K562 (cell line): ENCODE measurements around the gene MED16. TPM values are rescaled to one million over a fixed set of nuclear protein-coding genes. Genes with fewer than 3 reads are reported as not detected.
A peak's percentile ranks its signal among the peaks of the same experiment; 100 is the strongest.

Experiments
- ARID1B ChIP-seq: fragments of 450-650 bp; IDR thresholded peaks from 2 replicates; pipeline ENCODE4 v1.6.1; 2016; ENCODE audit warnings: antibody characterized with exemption, mild to moderate bottlenecking, inconsistent platforms
- CSDE1 ChIP-seq, 2 experiments: fragments of 450-650 bp; IDR thresholded peaks; 2 replicates each; pipeline ENCODE4 v1.6.1; 2016; ENCODE audit warnings: mild to moderate bottlenecking in 1 of 2
- HDAC2 ChIP-seq: fragments of 450-650 bp; IDR thresholded peaks from 2 replicates; pipeline ENCODE4 v1.6.1; 2016; ENCODE audit warnings: mild to moderate bottlenecking
- KDM4B ChIP-seq, 2 experiments: fragments of 450-650 bp in 1 of 2; sonication (generic) in 1 of 2; IDR thresholded peaks; 2 replicates each; pipeline ENCODE4 v1.6.1; 2016 to 2017; ENCODE audit warnings: borderline replicate concordance in 2 of 2, antibody characterized with exemption in 1 of 2, low read depth in 1 of 2, mild to moderate bottlenecking in 1 of 2
- KLF16 ChIP-seq: IDR thresholded peaks from 2 replicates; pipeline ENCODE4 v1.6.1; 2016; ENCODE audit warnings: antibody characterized with exemption
- MAZ ChIP-seq, 2 experiments: fragments of 450-650 bp in 1 of 2; sonication (generic) in 1 of 2; formaldehyde crosslinking; IDR thresholded peaks in 1 of 2; conservative IDR thresholded peaks in 1 of 2; 2 replicates each; pipeline versions ENCODE4 v1.4.0 to v1.5.0; 2020; ENCODE audit warnings: mild to moderate bottlenecking in 1 of 2, missing genetic modification reagents in 1 of 2
- MCM7 ChIP-seq, 2 experiments: fragments of 450-650 bp; IDR thresholded peaks; 2 replicates each; pipeline ENCODE4 v1.6.1; 2016 to 2018
- MIER1 ChIP-seq: fragments of 450-650 bp; IDR thresholded peaks from 2 replicates; pipeline ENCODE4 v1.6.1; 2016; ENCODE audit warnings: antibody characterized with exemption, mild to moderate bottlenecking, low read depth
- MXI1 ChIP-seq: IDR thresholded peaks from 2 replicates; pipeline ENCODE4 v1.6.1; 2011; ENCODE audit warnings: low read depth, mild to moderate bottlenecking, improper control_type of control experiment, low read length
- NCOA6 ChIP-seq: fragments of 450-650 bp; IDR thresholded peaks from 2 replicates; pipeline ENCODE4 v1.6.1; 2017; ENCODE audit warnings: mild to moderate bottlenecking
- NR1H2 ChIP-seq: sonication (generic); formaldehyde crosslinking; IDR thresholded peaks from 2 replicates; pipeline ENCODE4 v1.4.0; 2020; ENCODE audit warnings: mild to moderate bottlenecking, missing genetic modification reagents
- NRF1 ChIP-seq, 2 experiments: fragments of 450-650 bp; IDR thresholded peaks in 1 of 2; conservative IDR thresholded peaks in 1 of 2; 2 replicates each; pipeline ENCODE4 v1.6.1; 2014; ENCODE audit warnings: mild to moderate bottlenecking in 2 of 2
- SETDB1 ChIP-seq: IDR thresholded peaks from one replicate; pipeline ENCODE4 v1.6.1; 2012; ENCODE audit warnings: low read length, control low read depth, inconsistent platforms
- SREBF1 ChIP-seq: fragments of 150-350 bp; IDR thresholded peaks from 2 replicates; pipeline ENCODE4 v1.6.1; 2014; ENCODE audit warnings: antibody characterized with exemption, low read depth, low read length, borderline replicate concordance
- SREBF2 ChIP-seq: sonication (generic); formaldehyde crosslinking; IDR thresholded peaks from 2 replicates; pipeline ENCODE4 v1.4.0; 2020; ENCODE audit warnings: mild to moderate bottlenecking, missing genetic modification reagents
- THRAP3 ChIP-seq: fragments of 450-650 bp; IDR thresholded peaks from 2 replicates; pipeline ENCODE4 v1.6.1; 2016; ENCODE audit warnings: mild to moderate bottlenecking, inconsistent platforms, borderline replicate concordance
- TSHZ1 ChIP-seq: fragments of 250-450 bp; sonication (Bioruptor Pico); IDR thresholded peaks from 2 replicates; pipeline ENCODE4 v1.4.0; 2020; ENCODE audit warnings: mild to moderate bottlenecking, moderate library complexity
- ZNF584 ChIP-seq: fragments of 200-800 bp; sonication (Bioruptor generic); IDR thresholded peaks from 2 replicates; pipeline ENCODE4 v1.6.1; 2016; ENCODE audit warnings: low read depth, mild to moderate bottlenecking, missing genetic modification characterization, missing compliant biosample characterization
- polyA plus RNA-seq, 8 experiments: library from polyadenylated mRNA; depleted of rRNA in 4 of 8; stranded (reverse) in 5 of 8; unstranded in 3 of 8; fragments of >200 nt; fragmentation: Nextera tagmentation in 2 of 8; fragmentation: Illumina TruSeq in 1 of 8; extraction: Ambion mirVana in 2 of 8; extraction: Trizol in 1 of 8; gene quantifications; 2 replicates each; pipeline versions ENCODE4 v1.2.1 to v1.2.3, GENCODE V29; 2011 to 2014; ENCODE audit warnings: inconsistent platforms in 1 of 8, missing spikeins in 1 of 8
- total RNA-seq, 7 experiments: library from RNA; depleted of rRNA in 6 of 7; stranded (reverse); fragments of >200 nt in 6 of 7; fragmentation: Illumina TruSeq in 2 of 7; extraction: Trizol in 2 of 7; gene quantifications; 2 replicates each; pipeline versions ENCODE4 v1.2.1 to v1.2.3, GENCODE V29; 2011 to 2021; ENCODE audit warnings: low replicate concordance in 1 of 7
- TF ChIP-seq, protein P1 (sequence below): sonication (generic); formaldehyde crosslinking; IDR thresholded peaks from 2 replicates; pipeline ENCODE4 v1.8.0; 2022; ENCODE audit warnings: missing genetic modification reagents, mild to moderate bottlenecking, borderline replicate concordance

Gene MED16
- total and polyA plus RNA-seq, 9 of the 15 experiments (the other 6 are each of a cell fraction or from before 2014, with no cell fraction given), result 0.89 to 59.9 (median 8.6) TPM

- no peak for TF ChIP-seq TSHZ1 (CRISPR knock-in tag)
- TF ChIP-seq NCOA6, result no peak
- peak; percentile 58 for TF ChIP-seq HDAC2
- TF ChIP-seq, protein P1, sequence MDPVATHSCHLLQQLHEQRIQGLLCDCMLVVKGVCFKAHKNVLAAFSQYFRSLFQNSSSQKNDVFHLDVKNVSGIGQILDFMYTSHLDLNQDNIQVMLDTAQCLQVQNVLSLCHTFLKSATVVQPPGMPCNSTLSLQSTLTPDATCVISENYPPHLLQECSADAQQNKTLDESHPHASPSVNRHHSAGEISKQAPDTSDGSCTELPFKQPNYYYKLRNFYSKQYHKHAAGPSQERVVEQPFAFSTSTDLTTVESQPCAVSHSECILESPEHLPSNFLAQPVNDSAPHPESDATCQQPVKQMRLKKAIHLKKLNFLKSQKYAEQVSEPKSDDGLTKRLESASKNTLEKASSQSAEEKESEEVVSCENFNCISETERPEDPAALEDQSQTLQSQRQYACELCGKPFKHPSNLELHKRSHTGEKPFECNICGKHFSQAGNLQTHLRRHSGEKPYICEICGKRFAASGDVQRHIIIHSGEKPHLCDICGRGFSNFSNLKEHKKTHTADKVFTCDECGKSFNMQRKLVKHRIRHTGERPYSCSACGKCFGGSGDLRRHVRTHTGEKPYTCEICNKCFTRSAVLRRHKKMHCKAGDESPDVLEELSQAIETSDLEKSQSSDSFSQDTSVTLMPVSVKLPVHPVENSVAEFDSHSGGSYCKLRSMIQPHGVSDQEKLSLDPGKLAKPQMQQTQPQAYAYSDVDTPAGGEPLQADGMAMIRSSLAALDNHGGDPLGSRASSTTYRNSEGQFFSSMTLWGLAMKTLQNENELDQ (CRISPR knock-in tag), result 0 out of 2 replicates have a peak, but pooled peaks have one; percentile 28
- no peak for TF ChIP-seq SREBF1
- no peak for TF ChIP-seq KDM4B (IDR thresholded peaks at IDR 0.05; ENCODE audit: borderline replicate concordance in 2 of 2, low read depth in 1 of 2)
- TF ChIP-seq MCM7 (IDR thresholded peaks at IDR 0.05), result no peak
- no peak for TF ChIP-seq ZNF584 (CRISPR knock-in tag)
- no peak for TF ChIP-seq MIER1
- peak; percentile 44; the same call in 1 of the 2 replicates for TF ChIP-seq NR1H2
- peak; percentile 57 for TF ChIP-seq KLF16
- no peak for TF ChIP-seq SETDB1
- no peak for TF ChIP-seq SREBF2 (CRISPR knock-in tag)
- no peak for TF ChIP-seq ARID1B
- no peak for TF ChIP-seq THRAP3
- TF ChIP-seq CSDE1 (IDR thresholded peaks at IDR 0.05), result no peak
- TF ChIP-seq MAZ (CRISPR knock-in tag; conservative IDR thresholded peaks at IDR 0.05 in 1 of 2, IDR thresholded peaks at IDR 0.05 in 1 of 2), result peak; percentile 75 to 97
- peak; percentile 4; the same call in 1 of the 2 replicates for TF ChIP-seq MXI1
- TF ChIP-seq NRF1 (conservative IDR thresholded peaks at IDR 0.05 in 1 of 2, IDR thresholded peaks at IDR 0.05 in 1 of 2), result peak in 1 of 2 experiments; percentile 35; a peak in 2 of 4 replicates
These were observed 24.6 kb upstream of the MED16 start, which contains the start of gene KISS1R (continued) for GRCh38 chr19:917323-918151.
